CMK (cell line): ENCODE data around the gene ATG7.
"Not testable (repeated sequence)": the region's sequence is repeated elsewhere in the genome, so short reads cannot be mapped to it uniquely, and the experiment has no call there.

ENCODE experiments used
- DNase-seq: peaks from one replicate; pipeline ENCODE4 v3.0.0-alpha.2; 2010; ENCODE audit warnings: low read depth

ATG7 gene

GRCh38 chr3:11591391-11592282 is 319.4 kb downstream of the ATG7 start:
- no peak for DNase-seq

- DNase-seq = no peak
These were observed 320.5 kb downstream of the ATG7 start for GRCh38 chr3:11592445-11593298.

- no peak for DNase-seq
These were observed 321.3 kb downstream of the ATG7 start for GRCh38 chr3:11593318-11594034.

- not testable (repeated sequence) for DNase-seq
These were observed 322.8 kb downstream of the ATG7 start for GRCh38 chr3:11595024-11595423.

GRCh38 chr3:11596387-11596786 is 324.2 kb downstream of the ATG7 start:
- no peak for DNase-seq

- DNase-seq = no peak
These were observed 328.5 kb downstream of the ATG7 start for GRCh38 chr3:11600501-11601282.

- no peak for DNase-seq
These were observed 329.4 kb downstream of the ATG7 start for GRCh38 chr3:11601446-11602238.

- no peak for DNase-seq
These were observed 330.1 kb downstream of the ATG7 start for GRCh38 chr3:11602239-11602840.

GRCh38 chr3:11602886-11603527 is 330.8 kb downstream of the ATG7 start:
- no peak for DNase-seq

GRCh38 chr3:11603628-11604027 is 331.4 kb downstream of the ATG7 start:
- no peak for DNase-seq

GRCh38 chr3:11604139-11604892 is 332.1 kb downstream of the ATG7 start:
- DNase-seq = peak; percentile 42

GRCh38 chr3:11605398-11605797 is 333.2 kb downstream of the ATG7 start:
- DNase-seq = no peak

- no peak for DNase-seq
These were observed 334.0 kb downstream of the ATG7 start for GRCh38 chr3:11606090-11606784.

GRCh38 chr3:11606865-11607440 is 334.8 kb downstream of the ATG7 start:
- no peak for DNase-seq
